NCI-H2107 (cell line): Measurements from ENCODE around the gene ATP9B.

Source experiments
- DNase-seq: peaks from one replicate; lab custom pipeline; 2025; lab: John Stamatoyannopoulos, UW

Gene ATP9B

GRCh38 chr18:79397830-79398761 lies 328.9 kb downstream of the ATP9B start:
- DNase-seq, result no peak

DNA sequence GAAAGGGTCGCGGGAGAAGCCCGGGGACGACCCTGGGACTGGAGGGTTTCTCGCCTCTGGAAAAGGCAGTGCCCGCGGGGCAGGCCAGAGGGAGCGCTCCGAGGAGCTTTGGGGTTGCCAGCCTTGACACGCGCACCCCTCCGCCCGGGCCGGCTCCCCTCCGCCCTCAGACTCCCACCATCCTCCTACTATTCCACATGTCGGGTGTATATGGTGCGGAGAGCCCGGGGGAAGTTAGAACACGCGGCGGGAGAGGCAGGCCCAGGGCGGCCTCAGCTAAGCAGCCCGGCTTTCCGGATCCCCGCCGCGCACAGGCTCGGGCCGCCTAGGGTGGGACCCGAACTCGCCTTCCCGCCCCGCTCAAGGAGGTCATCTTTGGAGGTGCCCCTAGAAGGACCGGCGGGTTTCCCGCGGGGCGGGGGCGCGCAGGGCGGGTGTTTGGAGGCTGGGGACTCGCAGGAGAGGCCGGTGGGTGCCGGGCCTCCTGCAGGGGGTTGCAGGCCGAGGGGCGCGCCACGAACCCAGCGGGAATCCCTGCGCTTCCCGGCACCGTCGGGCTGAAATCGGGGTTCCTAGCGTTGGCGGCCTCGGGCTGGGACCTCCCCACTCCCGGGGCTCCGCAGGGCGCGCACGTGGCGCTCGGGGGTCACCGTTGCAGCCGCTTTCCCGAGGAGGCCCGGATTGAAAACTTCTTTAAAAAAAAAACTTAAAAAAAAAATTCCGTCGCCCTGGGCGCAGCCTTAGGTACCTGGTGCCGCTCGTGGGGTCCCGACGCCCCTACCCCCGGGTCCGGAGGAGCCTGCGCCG lies 330.3 kb downstream of the ATP9B start:
- no peak for DNase-seq

- DNase-seq, result no peak
Measured at GRCh38 chr18:79400091-79400590, 330.9 kb downstream of the ATP9B start.

GRCh38 chr18:79400591-79401381 lies 331.6 kb downstream of the ATP9B start:
- DNase-seq, result no peak

- DNase-seq, result no peak
Measured at GRCh38 chr18:79401494-79402208, 332.5 kb downstream of the ATP9B start.

- no peak for DNase-seq
Measured at GRCh38 chr18:79402209-79402576, 333.0 kb downstream of the ATP9B start.

- no peak for DNase-seq
Measured at GRCh38 chr18:79402977-79403722, 334.0 kb downstream of the ATP9B start.

DNA sequence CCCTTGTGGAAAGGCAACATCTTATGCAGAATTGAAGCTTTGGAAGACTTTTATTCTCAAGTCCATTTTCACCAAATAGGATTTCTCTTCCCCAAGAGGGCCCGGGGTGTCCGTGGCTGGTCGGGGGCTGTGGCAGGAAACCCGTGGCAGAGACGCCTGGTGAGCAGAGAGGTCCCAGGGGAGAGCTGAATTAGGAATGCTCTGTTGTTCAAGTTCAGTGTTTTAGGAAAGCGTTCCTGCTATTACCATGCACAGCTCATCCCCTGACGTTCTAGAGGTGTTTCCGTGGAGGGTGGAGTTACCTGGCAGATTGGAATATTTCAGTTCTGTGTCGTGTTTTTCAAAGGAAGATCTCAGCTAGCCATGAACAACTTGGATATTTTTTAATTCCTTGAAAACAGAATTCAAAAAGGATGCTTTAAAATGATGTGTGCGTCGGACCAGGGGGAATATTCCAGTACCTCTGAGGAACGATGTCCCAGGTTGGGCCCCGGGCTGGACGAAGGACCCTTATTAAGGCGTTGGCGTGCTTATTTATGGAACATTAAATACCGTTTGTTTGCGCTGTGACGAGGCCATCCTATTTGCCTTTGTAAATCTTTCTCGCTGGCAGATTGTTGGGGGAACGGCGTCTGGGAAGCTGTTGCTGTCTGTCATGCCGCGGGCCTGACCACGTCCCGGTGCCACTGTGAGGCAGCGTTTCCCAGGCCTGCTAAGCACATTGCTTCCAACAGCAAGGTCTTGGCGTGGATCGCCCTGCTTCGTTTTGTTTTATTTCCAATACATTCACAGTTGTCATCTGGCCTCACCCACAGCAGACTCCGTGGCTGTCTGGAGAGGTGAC lies 334.8 kb downstream of the ATP9B start:
- no peak for DNase-seq

- no peak for DNase-seq
Measured at GRCh38 chr18:79404567-79404910, 335.3 kb downstream of the ATP9B start.

- DNase-seq, result no peak
Measured at GRCh38 chr18:79405019-79405780, 336.0 kb downstream of the ATP9B start.

DNA sequence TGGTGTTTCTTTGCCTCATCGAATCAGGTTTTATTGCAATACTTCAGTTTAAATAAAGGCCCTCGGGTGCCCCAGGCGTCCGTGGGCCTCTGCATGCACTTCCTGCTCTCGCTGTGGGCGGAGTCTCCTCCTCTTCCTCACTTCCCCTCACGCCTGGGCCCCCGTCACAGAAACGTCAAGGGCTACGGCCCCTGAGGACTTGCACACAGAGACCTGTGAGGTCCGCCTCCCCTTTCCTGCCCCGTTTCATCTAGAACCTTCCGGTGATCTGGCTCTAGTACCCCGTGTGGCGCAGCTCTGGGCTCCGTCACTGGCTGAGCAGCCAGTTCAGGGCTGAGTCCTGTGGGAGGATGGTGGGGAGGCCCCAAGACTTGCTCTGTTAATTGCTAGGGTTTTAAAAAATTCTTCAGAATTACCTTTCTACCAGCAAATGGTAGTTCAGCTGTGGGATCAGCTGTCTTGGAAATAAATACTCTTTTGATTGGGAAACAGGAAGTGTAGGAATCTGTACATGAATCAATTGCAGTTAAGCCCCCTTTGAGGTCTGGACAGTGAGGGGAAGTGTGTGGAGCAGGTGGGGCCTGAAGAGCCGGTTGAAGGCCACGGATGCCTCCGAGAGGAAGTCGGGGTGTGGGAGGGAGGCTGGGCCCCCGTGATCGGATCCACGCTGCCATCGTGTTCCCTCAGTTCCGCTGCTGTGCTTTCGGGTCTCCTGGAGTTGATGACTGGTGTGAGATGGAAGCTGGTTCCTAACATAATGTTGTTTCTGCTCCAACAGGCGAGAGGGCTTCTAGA lies 336.8 kb downstream of the ATP9B start:
- no peak for DNase-seq

DNA sequence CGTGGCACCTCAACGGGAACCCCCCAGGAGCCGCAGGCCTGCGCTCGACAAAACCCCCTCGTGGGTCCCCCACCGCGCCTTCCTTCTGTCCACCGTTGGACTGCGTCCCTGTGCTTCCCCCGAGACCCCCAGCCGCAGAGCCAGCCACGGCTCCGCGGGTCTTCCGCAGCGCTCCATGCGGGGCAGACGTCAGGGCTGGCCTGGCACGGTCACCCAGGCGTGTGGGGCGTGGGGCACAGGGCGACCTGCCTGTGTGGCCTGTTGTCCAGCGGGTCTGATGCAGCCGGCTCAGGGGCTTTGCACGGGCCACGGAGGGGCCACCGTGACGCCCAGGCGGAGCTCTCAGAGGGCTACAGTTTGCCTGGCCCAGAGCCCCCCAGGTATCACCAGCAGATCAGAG lies 337.5 kb downstream of the ATP9B start:
- no peak for DNase-seq

DNA sequence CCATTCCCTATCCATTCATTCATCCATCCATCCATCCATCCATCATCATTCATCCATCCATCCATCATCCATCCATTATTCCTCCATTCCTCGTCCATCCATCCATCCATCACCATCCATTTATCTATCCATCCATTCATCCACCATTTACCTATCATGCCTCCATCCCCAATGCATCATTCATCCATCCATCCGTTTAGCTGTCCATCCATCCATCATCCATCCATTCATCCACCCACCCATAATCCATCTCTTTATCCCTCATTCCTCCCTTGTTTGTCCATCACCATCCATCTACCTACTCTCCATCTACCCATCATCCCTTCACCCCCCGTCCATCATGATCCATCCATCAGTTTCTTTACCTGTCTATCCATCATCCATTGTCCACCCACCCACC lies 340.1 kb downstream of the ATP9B start:
- DNase-seq, result no peak

- no peak for DNase-seq
Measured at GRCh38 chr18:79410171-79410641, 341.0 kb downstream of the ATP9B start.

DNA sequence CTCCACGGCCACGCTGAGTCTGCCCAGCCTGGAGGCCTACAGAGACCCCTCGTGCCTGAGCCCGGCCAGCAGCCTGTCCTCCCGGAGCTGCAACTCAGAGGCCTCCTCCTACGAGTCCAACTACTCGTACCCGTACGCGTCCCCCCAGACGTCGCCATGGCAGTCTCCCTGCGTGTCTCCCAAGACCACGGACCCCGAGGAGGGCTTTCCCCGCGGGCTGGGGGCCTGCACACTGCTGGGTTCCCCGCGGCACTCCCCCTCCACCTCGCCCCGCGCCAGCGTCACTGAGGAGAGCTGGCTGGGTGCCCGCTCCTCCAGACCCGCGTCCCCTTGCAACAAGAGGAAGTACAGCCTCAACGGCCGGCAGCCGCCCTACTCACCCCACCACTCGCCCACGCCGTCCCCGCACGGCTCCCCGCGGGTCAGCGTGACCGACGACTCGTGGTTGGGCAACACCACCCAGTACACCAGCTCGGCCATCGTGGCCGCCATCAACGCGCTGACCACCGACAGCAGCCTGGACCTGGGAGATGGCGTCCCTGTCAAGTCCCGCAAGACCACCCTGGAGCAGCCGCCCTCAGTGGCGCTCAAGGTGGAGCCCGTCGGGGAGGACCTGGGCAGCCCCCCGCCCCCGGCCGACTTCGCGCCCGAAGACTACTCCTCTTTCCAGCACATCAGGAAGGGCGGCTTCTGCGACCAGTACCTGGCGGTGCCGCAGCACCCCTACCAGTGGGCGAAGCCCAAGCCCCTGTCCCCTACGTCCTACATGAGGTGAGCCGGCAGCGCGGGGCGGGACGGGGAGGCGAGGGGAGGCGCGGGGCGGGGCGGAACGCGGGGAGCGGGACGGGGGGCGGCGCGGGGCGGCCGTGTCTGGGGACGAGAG lies 341.8 kb downstream of the ATP9B start:
- no peak for DNase-seq

DNA sequence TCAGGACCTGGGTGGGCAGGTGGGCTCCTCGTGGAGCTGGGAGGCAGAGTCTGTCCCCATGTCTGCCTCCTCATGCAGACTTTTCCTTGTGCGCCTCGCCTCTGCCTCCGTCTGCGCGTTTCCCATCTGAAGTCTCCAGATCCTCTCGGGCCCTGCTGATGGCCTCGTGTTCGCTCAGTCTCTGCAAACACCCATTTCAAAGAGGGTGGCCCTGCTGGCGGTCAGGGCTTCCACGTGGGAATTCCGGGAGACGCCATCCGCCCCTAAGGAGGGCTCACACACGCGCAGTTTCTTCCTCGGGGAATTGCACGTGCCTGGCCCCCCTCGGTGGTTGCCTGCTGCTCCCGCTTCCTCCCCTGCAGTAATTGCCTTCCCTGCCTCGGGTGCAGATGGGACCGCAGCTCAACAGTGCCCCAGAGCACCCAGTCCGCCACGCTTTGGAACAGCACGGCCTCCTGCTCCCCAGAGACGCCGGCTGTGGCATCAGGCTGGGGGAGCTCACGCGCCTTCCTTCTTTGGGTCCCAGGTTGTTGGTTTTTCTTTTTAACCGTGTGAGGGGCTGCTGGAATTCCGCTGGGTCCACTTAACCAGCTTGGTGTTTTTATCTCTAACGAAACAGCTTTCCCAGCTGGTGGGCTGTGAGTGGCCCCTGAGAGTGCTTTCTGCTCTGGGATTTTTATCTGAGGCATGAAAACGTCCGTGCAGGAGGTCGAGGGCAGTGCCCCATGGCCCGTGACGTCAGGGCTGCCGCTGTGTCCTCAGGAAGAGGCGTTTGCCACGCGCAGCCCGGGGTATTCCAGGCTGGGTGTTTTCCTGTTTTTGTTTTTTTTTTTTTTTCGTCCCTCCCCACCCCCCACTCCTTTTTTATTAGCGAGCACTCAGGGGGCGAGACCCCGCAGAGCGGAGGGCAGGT lies 342.7 kb downstream of the ATP9B start:
- DNase-seq, result no peak
